CD4-positive, alpha-beta T cell (primary cell): ENCODE data around the gene TLR9. TPM values are rescaled to one million over a fixed set of nuclear protein-coding genes. Genes with fewer than 3 reads are reported as not detected.

ENCODE experiments used
- ATAC-seq: fragments of 200-7000 bp; cut with Tn5 transposase; one replicate; pipeline ENCODE4 v1.10.0; 2022; ENCODE audit warnings: mild to moderate bottlenecking; ENCODE audit not compliant: poor library complexity
- CTCF ChIA-PET: fragments of 350-600 bp; sonication (Branson Sonifier 250); formaldehyde crosslinking; loops from one replicate; lab custom pipeline; 2021; ENCODE audit warnings: antibody characterized with exemption, inconsistent platforms; lab: Charles Lee
- POLR2A ChIA-PET: fragments of 350-600 bp; sonication (Branson Sonifier 250); formaldehyde crosslinking; loops from one replicate; lab custom pipeline; 2021; ENCODE audit warnings: antibody characterized with exemption, inconsistent platforms; lab: Charles Lee
- DNase-seq, 14 experiments: peaks; one replicate each; pipeline ENCODE4 v3.0.0-alpha.2; 2013 to 2020; ENCODE audit warnings: mixed read lengths in 2 of 14
- H3K27ac ChIP-seq, 2 donors: one replicate each; pipeline versions ENCODE4 v1.5.1 to v1.7.0; 2013; ENCODE audit warnings: low read length in 2 of 2, low read depth in 1 of 2, mild to moderate bottlenecking in 1 of 2
- H3K27me3 ChIP-seq, 2 experiments: 1 replicate in 1 of 2; 2 replicates in 1 of 2; pipeline versions ENCODE4 v1.6.1 to v1.7.0; 2013; ENCODE audit warnings: low read length in 2 of 2, control low read depth in 1 of 2, mild to moderate bottlenecking in 1 of 2, moderate library complexity in 1 of 2; ENCODE audit not compliant: insufficient read depth in 2 of 2, control insufficient read depth in 1 of 2
- H3K36me3 ChIP-seq: one replicate; pipeline ENCODE4 v1.6.1; 2013; ENCODE audit warnings: low read length, control low read depth; ENCODE audit not compliant: insufficient read depth
- H3K4me1 ChIP-seq: one replicate; pipeline ENCODE4 v1.6.1; 2013; ENCODE audit warnings: low read length, control low read depth; ENCODE audit not compliant: insufficient read depth
- H3K4me3 ChIP-seq: one replicate; pipeline ENCODE4 v1.5.1; 2013; ENCODE audit warnings: mild to moderate bottlenecking, low read length, moderate library complexity
- H3K9me3 ChIP-seq, 2 experiments: 1 replicate in 1 of 2; 2 replicates in 1 of 2; pipeline versions ENCODE4 v1.6.1 to v1.7.0; 2013; ENCODE audit warnings: low read length in 2 of 2, mild to moderate bottlenecking in 2 of 2, control low read depth in 1 of 2, moderate library complexity in 1 of 2; ENCODE audit not compliant: control insufficient read depth in 1 of 2, insufficient read depth in 1 of 2
- H3K27ac Mint-ChIP-seq: one replicate; pipeline ENCODE4 v1.8.0; 2020; ENCODE audit warnings: mixed read lengths
- H3K27me3 Mint-ChIP-seq: one replicate; pipeline ENCODE4 v1.8.0; 2021; ENCODE audit warnings: mixed read lengths
- H3K36me3 Mint-ChIP-seq: one replicate; pipeline ENCODE4 v1.8.0; 2021; ENCODE audit warnings: low read depth, mixed read lengths
- H3K4me1 Mint-ChIP-seq: one replicate; pipeline ENCODE4 v1.8.0; 2021; ENCODE audit warnings: low read depth, mixed read lengths
- H3K4me3 Mint-ChIP-seq: one replicate; pipeline ENCODE4 v1.8.0; 2020; ENCODE audit warnings: mild to moderate bottlenecking, mixed read lengths
- H3K9me3 Mint-ChIP-seq: one replicate; pipeline ENCODE4 v1.8.0; 2020; ENCODE audit warnings: mixed read lengths
- CTCF ChIP-seq: fragments of 200-600 bp; IDR thresholded peaks from one replicate; pipeline ENCODE4 v1.8.0; 2022; ENCODE audit warnings: antibody characterized with exemption, mild to moderate bottlenecking
- intact Hi-C, 2 experiments: fragments of 100-400 bp; cut with DNase I in 1 of 2; cut with micrococcal nuclease in 1 of 2; formaldehyde crosslinking; loops; one replicate each; pipeline versions ENCODE4 v1.15.1 to v1.9.0; 2023 to 2025; cut with DNase I, micrococcal nuclease
- total RNA-seq, 174 experiments: library from RNA in 2 of 174; stranded (reverse) in 2 of 174; gene quantifications; one replicate each; pipeline ENCODE4 v1.2.3 and lab custom pipeline; 2021 to 2026

TLR9 gene
- total RNA-seq, 2 experiments from 2014 or later, result 0.08 to 0.17 TPM

GRCh38 chr3:52202384-52203077 lies 22.9 kb downstream of the TLR9 start:
- intact Hi-C loops, result no loop called here
- ChIA-PET POLR2A (interaction anchor here (0.7 to 1.6 kb wide), 3 partner anchors 15 to 20 kb away, joined by 3 to 4 read pairs (median 3); no protein-coding TSS in a partner anchor), CTCF (interaction anchor here (0.7 kb wide), 1 partner anchor 18 kb away, joined by 3 read pairs; no protein-coding TSS in a partner anchor)
- H3K36me3 Mint-ChIP-seq, result peaks cover 88% of the 10 kb centered on the region
- peaks cover 36% of the 10 kb centered on the region for H3K4me1 ChIP-seq
- no peak for ATAC-seq
- no peaks in the 10 kb centered on the region for H3K9me3 Mint-ChIP-seq
- peak in 2 of 14 experiments; percentile 49 to 51 for DNase-seq
- no peak overlapping the region for H3K4me3 ChIP-seq
- H3K9me3 ChIP-seq, result no peaks in the 10 kb centered on the region
- peaks cover 42% of the 10 kb centered on the region for H3K4me1 Mint-ChIP-seq
- no peak overlapping the region for H3K27ac ChIP-seq
- no peaks in the 10 kb centered on the region for H3K27me3 ChIP-seq
- H3K27ac Mint-ChIP-seq, result no peak overlapping the region
- no peak overlapping the region for H3K4me3 Mint-ChIP-seq
- H3K27me3 Mint-ChIP-seq, result no peaks in the 10 kb centered on the region
- H3K36me3 ChIP-seq, result peaks cover 57% of the 10 kb centered on the region
- TF ChIP-seq CTCF, result no peak

GRCh38 chr3:52200981-52201679 lies 24.3 kb downstream of the TLR9 start:
- H3K4me1 Mint-ChIP-seq, result peaks cover 51% of the 10 kb centered on the region
- ChIA-PET CTCF (no interaction called here), POLR2A (interaction anchor here (0.6 to 1.0 kb wide), 2 partner anchors 16 to 87 kb away, joined by 3 read pairs; partner anchors contain the start of gene GLYCTK)
- peak overlapping the region; percentile 31 for H3K4me3 Mint-ChIP-seq
- TF ChIP-seq CTCF, result no peak
- peaks cover 49% of the 10 kb centered on the region for H3K4me1 ChIP-seq
- H3K36me3 Mint-ChIP-seq, result peaks cover 74% of the 10 kb centered on the region
- intact Hi-C loops, result no loop called here
- no peak overlapping the region for H3K4me3 ChIP-seq
- H3K9me3 Mint-ChIP-seq, result no peaks in the 10 kb centered on the region
- peaks cover 47% of the 10 kb centered on the region for H3K36me3 ChIP-seq
- DNase-seq, result no peak
- no peaks in the 10 kb centered on the region for H3K9me3 ChIP-seq
- H3K27ac ChIP-seq, result no peak overlapping the region
- no peaks in the 10 kb centered on the region for H3K27me3 Mint-ChIP-seq
- no peak overlapping the region for H3K27ac Mint-ChIP-seq
- no peak for ATAC-seq
- no peaks in the 10 kb centered on the region for H3K27me3 ChIP-seq

- POLR2A ChIA-PET, result no interaction called here
- peak overlapping the region; percentile 98 for H3K4me3 Mint-ChIP-seq
- Histone ChIP-seq H3K36me3 (peaks cover 25% of the 10 kb centered on the region), H3K4me3 (peak overlapping the region; percentile 90), H3K27me3 (no peaks in the 10 kb centered on the region), H3K4me1 (peaks cover 50% of the 10 kb centered on the region), H3K9me3 (no peaks in the 10 kb centered on the region), H3K27ac (peak overlapping the region in 1 of 2 donors; percentile 28)
- H3K36me3 Mint-ChIP-seq, result peaks cover 52% of the 10 kb centered on the region
- H3K27me3 Mint-ChIP-seq, result no peaks in the 10 kb centered on the region
- intact Hi-C loops, result loop anchor here in 1 of 2 experiments (5.0 to 10.0 kb wide), 2 partner anchors 142 to 336 kb away; partner anchors contain the start of genes DUSP7, NT5DC2 and UQCC5
- H3K4me1 Mint-ChIP-seq, result peaks cover 51% of the 10 kb centered on the region
- ATAC-seq (no peak), DNase-seq (peak in 1 of 14 experiments; percentile 34)
- no peak for TF ChIP-seq CTCF
- H3K27ac Mint-ChIP-seq, result peak overlapping the region; percentile 92
- CTCF ChIA-PET, result interaction anchor here (1.2 kb wide), 1 partner anchor 21 kb away, joined by 3 read pairs; no protein-coding TSS in a partner anchor
- H3K9me3 Mint-ChIP-seq, result no peaks in the 10 kb centered on the region
Observed at GRCh38 chr3:52198643-52199608, 26.5 kb downstream of the TLR9 start.
